Measurements from ENCODE around the gene ZNF511.

DNA sequence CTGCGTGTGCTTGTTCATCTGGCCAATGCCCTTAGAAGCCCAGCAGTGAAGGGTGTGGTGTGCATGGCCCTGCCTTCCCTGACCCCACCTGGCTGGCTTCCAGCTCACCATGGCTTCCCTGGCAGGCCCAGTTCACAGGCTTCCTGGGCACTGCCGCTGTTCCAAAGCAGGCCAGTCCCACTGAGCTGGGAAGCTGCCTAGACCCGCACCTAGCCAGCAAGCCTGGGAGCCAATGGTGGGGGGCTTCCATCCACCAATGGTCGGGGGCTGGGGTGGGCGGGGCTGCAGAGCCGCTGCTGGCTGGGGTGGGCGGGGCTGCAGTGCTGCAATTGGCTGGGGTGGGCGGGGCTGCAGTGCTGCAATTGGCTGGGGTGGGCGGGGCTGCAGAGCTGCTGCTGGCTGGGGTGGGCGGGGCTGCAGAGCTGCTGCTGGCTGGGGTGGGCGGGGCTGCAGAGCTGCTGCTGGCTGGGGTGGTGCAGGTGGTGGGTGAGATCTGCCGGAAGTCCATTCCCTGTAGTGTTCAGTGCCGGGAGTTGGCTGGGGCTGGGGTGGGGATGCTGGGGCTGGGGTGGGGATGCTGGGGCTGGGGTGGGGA lies 15.6 kb downstream of the ZNF511 start:
- TF ChIP-seq, protein P1, sequence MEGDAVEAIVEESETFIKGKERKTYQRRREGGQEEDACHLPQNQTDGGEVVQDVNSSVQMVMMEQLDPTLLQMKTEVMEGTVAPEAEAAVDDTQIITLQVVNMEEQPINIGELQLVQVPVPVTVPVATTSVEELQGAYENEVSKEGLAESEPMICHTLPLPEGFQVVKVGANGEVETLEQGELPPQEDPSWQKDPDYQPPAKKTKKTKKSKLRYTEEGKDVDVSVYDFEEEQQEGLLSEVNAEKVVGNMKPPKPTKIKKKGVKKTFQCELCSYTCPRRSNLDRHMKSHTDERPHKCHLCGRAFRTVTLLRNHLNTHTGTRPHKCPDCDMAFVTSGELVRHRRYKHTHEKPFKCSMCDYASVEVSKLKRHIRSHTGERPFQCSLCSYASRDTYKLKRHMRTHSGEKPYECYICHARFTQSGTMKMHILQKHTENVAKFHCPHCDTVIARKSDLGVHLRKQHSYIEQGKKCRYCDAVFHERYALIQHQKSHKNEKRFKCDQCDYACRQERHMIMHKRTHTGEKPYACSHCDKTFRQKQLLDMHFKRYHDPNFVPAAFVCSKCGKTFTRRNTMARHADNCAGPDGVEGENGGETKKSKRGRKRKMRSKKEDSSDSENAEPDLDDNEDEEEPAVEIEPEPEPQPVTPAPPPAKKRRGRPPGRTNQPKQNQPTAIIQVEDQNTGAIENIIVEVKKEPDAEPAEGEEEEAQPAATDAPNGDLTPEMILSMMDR (IDR thresholded peaks at IDR 0.05; ENCODE audit: low read length) = no peak
- TF ChIP-seq EZH2phosphoT487 (IDR thresholded peaks at IDR 0.05; ENCODE audit: low read length) = no peak
